AG04449 (cell line): ENCODE measurements around the gene DENND1A.

Experiments used
- CTCF ChIA-PET: fragments of 350-600 bp; formaldehyde crosslinking; extraction: SDS; loops from one replicate; lab custom pipeline; 2021; ENCODE audit warnings: antibody characterized with exemption; lab: Yijun Ruan, JAX
- POLR2A ChIA-PET: fragments of 400-600, 350-600 bp; formaldehyde crosslinking; extraction: SDS; loops from one replicate; lab custom pipeline; 2020; ENCODE audit warnings: antibody characterized with exemption, inconsistent platforms; lab: Yijun Ruan, JAX
- DNase-seq: peaks from one replicate; pipeline ENCODE4 v3.0.0-alpha.2; 2010; ENCODE audit warnings: low read depth, low spot score
- H3K4me3 ChIP-seq: 2 replicates; pipeline ENCODE4 v1.5.1; 2011; ENCODE audit warnings: low read depth, mild to moderate bottlenecking, control low read depth, low read length
- TF ChIP-seq, protein P1 (sequence below): IDR thresholded peaks from one replicate; pipeline ENCODE4 v1.5.1; 2011; ENCODE audit warnings: mild to moderate bottlenecking, moderate library complexity, low read length, control low read depth, inconsistent platforms; ENCODE audit not compliant: insufficient read depth; ENCODE audit errors: missing control alignments

Gene DENND1A

DNA sequence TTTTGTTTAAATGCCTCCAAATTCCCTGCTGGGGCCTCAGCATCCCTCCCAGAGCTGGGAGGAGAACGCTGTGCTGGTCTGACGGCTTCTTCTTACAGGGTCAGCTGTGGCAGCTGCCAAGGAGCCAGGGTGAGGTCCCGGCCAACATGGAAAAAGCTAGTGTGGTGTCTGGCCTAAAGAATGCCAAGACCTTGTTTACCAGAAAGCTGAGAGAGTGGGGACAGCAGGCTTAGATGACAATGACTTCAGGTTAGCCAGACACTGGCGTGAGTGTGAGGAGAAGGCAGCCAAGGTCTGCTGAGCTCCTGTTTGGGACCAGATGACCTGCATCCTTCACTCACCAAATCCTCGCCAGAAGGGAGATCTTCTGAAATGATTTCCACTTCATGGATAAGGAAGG is 461.4 kb downstream of the DENND1A start:
- POLR2A ChIA-PET, result no interaction called here
- CTCF ChIA-PET, result no interaction called here
- no peak for DNase-seq
- TF ChIP-seq, protein P1, sequence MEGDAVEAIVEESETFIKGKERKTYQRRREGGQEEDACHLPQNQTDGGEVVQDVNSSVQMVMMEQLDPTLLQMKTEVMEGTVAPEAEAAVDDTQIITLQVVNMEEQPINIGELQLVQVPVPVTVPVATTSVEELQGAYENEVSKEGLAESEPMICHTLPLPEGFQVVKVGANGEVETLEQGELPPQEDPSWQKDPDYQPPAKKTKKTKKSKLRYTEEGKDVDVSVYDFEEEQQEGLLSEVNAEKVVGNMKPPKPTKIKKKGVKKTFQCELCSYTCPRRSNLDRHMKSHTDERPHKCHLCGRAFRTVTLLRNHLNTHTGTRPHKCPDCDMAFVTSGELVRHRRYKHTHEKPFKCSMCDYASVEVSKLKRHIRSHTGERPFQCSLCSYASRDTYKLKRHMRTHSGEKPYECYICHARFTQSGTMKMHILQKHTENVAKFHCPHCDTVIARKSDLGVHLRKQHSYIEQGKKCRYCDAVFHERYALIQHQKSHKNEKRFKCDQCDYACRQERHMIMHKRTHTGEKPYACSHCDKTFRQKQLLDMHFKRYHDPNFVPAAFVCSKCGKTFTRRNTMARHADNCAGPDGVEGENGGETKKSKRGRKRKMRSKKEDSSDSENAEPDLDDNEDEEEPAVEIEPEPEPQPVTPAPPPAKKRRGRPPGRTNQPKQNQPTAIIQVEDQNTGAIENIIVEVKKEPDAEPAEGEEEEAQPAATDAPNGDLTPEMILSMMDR, result no peak
- no peak overlapping the region for H3K4me3 ChIP-seq

DNA sequence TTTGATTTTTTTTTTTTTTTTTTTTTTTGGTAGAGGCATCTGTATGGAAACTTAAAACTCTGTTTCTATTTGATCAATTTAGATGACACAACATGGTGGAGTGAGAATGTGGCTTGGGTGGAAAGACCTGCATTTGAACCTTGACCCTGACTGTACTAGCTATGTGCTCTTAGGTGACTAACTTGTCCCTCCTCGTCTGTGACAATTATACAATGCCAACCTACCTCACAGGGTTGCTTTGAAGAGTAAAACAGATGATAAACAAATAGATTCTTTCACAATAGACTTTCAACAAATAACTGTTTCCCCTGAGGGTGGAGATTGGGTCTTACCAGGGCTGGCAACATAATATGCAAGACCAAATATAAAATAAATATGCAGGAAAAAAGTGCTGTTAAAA is 464.6 kb downstream of the DENND1A start:
- ChIA-PET CTCF (no interaction called here), POLR2A (no interaction called here)
- TF ChIP-seq, protein P1, result no peak
- no peak for DNase-seq
- no peak overlapping the region for H3K4me3 ChIP-seq

DNA sequence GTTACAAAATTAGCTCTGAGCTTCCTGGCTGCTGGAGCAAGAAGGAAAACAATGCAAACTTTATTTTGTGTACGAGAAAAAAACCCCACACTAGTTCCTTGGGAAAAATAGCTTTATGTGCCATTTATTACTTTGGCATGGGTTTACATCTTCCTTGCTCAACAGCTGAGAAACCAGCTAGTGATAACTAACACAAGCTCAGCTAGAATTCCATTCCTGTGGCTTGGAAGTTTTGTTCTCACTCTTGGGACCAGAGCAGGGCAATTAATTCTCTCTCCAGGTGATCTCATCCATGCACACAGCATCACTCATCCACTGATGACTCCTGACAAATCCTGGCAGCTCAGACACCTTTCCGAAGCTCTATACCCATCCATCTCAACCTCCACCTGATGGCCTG is 469.8 kb downstream of the DENND1A start:
- TF ChIP-seq, protein P1, result no peak
- no peak for DNase-seq
- CTCF ChIA-PET, result no interaction called here

DNA sequence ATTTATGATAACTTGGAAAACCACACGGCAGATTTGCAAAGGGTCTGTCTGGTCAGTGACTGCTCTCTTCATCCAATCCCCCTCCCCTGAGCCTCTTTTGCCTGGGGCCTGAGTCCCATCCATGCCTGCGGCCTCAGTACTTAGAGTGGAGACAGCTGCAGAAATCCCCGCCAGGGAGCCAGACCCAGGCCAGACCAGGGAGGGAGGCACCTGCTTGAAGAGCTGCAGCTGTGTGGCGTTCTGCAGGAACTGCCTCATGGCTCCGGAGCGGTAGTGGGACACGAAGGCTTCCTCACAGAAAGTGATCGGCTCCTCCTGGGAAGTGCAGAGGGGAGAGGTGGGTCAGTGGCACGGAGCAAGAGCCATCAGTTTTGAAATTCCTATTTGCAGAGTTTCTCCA is 472.3 kb downstream of the DENND1A start:
- CTCF ChIA-PET, result interaction anchor here (0.6 kb wide), 1 partner anchor 19 kb away, joined by 3 read pairs; no protein-coding TSS in a partner anchor
- DNase-seq, result no peak

More for the DNA sequence above, 469.8 kb downstream of the DENND1A start:
- H3K4me3 ChIP-seq, result no peak overlapping the region
- POLR2A ChIA-PET, result no interaction called here

DNA sequence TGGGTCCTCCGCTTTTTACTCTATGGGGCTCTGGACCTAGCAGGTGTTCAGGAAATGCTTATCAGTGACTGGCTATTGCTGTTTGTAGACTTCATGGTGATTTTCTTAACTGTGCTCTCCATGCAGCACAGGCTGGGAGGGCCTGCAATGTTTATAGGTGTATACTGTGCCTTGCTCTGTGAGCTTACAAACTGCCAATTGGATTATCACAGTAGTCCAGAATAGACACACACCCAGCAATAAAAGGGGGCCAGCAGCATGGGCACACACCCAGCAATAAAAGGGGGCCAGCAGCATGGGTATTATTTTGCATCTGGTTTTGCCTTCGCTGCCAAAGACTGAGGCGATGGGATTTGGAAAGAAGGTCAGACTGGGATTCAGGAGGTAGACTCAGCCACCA is 473.9 kb downstream of the DENND1A start:
- POLR2A ChIA-PET, result no interaction called here

More for the DNA sequence above, 472.3 kb downstream of the DENND1A start:
- no peak overlapping the region for H3K4me3 ChIP-seq
- POLR2A ChIA-PET, result no interaction called here
- TF ChIP-seq, protein P1, result no peak

DNA sequence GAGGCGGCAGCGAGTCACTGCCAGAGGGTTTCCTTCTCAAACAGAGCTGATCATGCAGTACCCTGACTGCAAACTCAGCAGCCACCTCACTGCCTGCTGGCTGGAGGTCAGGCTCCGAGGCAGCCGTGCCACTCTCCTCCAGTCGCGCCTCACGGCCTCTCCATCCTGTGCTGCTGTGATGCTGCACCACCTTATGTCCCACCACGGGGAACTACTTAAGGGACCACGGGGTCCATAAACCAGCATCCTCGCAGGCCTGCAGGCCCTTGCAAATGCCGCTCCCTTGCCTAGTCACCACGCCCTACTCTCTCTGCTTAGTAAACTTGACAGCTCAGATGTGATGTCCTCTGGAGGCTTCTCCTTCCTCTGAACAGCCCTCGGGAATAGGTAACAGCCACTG is 474.7 kb downstream of the DENND1A start:
- no peak overlapping the region for H3K4me3 ChIP-seq
- ChIA-PET POLR2A (no interaction called here), CTCF (no interaction called here)
- DNase-seq, result no peak
- TF ChIP-seq, protein P1, result no peak

More for the DNA sequence above, 473.9 kb downstream of the DENND1A start:
- H3K4me3 ChIP-seq, result no peak overlapping the region
- CTCF ChIA-PET, result no interaction called here
- DNase-seq, result no peak
- TF ChIP-seq, protein P1, result no peak
